ENCODE results near the gene POT1. TPM values are rescaled to one million over a fixed set of nuclear protein-coding genes. Genes with fewer than 3 reads are reported as not detected.
"Not testable (repeated sequence)": the region's sequence is repeated elsewhere in the genome, so short reads cannot be mapped to it uniquely, and the experiment has no call there.

POT1 gene, protein sequence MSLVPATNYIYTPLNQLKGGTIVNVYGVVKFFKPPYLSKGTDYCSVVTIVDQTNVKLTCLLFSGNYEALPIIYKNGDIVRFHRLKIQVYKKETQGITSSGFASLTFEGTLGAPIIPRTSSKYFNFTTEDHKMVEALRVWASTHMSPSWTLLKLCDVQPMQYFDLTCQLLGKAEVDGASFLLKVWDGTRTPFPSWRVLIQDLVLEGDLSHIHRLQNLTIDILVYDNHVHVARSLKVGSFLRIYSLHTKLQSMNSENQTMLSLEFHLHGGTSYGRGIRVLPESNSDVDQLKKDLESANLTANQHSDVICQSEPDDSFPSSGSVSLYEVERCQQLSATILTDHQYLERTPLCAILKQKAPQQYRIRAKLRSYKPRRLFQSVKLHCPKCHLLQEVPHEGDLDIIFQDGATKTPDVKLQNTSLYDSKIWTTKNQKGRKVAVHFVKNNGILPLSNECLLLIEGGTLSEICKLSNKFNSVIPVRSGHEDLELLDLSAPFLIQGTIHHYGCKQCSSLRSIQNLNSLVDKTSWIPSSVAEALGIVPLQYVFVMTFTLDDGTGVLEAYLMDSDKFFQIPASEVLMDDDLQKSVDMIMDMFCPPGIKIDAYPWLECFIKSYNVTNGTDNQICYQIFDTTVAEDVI
- polyA plus RNA-seq (2013, experiment 1 of 2): 16.6 TPM
- 22.4 TPM for polyA plus RNA-seq (2013, experiment 2 of 2)

DNA sequence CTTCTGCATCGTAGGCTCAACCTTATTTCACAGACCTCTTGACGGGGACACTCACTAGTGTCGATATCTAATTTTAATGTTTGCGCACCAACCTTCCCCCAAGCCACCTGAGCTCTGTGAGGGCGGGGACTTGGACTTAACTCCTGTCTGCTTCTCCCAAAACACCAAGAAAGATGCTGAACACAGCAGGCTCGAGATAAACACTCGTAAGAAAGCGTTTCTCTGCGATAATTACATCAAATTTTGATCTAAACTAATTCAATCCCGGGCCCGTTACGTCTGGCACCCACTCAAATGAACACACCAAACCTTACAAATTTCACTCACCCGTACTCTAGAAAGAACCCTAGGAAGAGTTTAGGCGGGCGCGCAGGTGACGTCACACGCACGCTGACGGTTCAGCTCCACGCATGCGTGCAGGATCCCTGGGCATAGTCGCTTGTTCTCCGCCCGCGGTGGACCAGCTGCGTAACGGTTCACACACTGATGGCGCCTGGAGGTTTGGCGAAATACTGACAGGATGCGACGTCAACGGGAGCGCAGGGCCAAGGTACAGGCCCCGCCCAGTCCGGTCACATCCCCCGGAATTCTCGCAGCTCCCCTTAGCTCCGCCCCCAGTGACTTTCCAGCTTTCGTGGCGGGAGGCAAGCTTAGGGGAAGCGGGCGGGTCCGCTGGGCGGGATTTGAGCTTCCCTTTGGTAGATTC is at the start of gene POT1:
POT1 (minus strand) TSS at position 359 of the 706 bp plus-strand sequence. CDS start 32,652 bp downstream, outside the sequence.
- Histone ChIP-seq H3K9ac (ENCODE audit: low read depth, low read length) (peak within 1 kb of the TSS; percentile 76), H3K4me3 (ENCODE audit: low read length) (peak within 1 kb of the TSS; percentile 85), H3K27ac (ENCODE audit: low read depth, low read length) (peak within 1 kb of the TSS; percentile 76), H3K27me3 (ENCODE audit: insufficient read depth, low read length) (no peaks in the 10 kb centered on the region), H3K36me3 (ENCODE audit: insufficient read depth, low read length) (peaks cover 7% of the 10 kb centered on the region; the same call in 1 of the 2 replicates), H3K4me1 (ENCODE audit: insufficient read depth, low read length) (no peaks in the 10 kb centered on the region), H3K9me3 (ENCODE audit: insufficient read depth, low read depth, low read length) (no peaks in the 10 kb centered on the region)
- under 1% methylated on average over 45 of the region's 45 CpGs for WGBS

DNA sequence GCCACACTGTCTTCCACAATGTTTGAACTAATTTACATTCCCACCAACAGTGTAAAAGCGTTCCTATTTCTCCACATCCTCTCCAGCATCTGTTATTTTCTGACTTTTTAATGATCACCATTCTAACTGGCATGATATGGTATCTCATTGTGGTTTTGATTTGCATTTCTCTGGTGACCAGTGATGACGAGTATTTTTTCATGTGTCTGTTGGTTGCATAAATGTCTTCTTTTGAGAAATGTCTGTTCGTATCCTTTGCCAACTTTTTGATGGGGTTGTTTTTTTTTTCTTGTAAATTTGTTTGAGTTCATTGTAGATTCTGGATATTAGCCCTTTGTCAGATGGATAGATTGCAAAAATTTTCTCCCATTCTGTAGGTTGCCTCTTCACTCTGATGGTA is 45.5 kb upstream of the POT1 start:
- H3K36me3 ChIP-seq (ENCODE audit: insufficient read depth, low read length); H3K27ac ChIP-seq (ENCODE audit: low read depth, low read length); H3K27me3 ChIP-seq (ENCODE audit: insufficient read depth, low read length); H3K9me3 ChIP-seq (ENCODE audit: insufficient read depth, low read depth, low read length); H3K4me1 ChIP-seq (ENCODE audit: insufficient read depth, low read length); H3K4me3 ChIP-seq (ENCODE audit: low read length); H3K9ac ChIP-seq (ENCODE audit: low read depth, low read length): not testable (repeated sequence)
- WGBS: 92% methylated on average over 3 of the region's 3 CpGs

DNA sequence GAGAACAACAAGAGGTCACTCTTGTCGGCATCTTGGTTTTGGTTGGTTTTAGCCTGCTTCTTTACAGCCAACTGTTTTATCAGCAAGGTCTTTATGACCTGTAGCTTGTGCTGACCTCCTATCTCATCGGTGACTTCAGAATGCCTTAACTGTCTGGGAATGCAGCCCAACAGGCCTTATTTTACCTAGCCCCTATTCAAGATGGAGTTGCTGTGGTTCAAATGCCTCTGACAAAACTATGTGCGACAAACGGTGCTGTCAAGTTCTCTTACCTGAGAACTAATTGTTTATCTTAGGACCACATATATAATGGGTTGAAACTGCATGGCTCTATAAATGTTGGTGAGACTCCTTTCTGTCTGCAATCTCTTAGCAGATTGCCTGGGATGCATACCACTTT is 35.9 kb upstream of the POT1 start:
- no peak overlapping the region for H3K9ac ChIP-seq (ENCODE audit: low read depth, low read length)
- H3K36me3 ChIP-seq (ENCODE audit: insufficient read depth, low read length): no peaks in the 10 kb centered on the region
- H3K4me3 ChIP-seq (ENCODE audit: low read length): no peak overlapping the region
- WGBS: 97% methylated on average over 4 of the region's 4 CpGs
- no peak overlapping the region for H3K27ac ChIP-seq (ENCODE audit: low read depth, low read length)
- no peaks in the 10 kb centered on the region for H3K27me3 ChIP-seq (ENCODE audit: insufficient read depth, low read length)
- H3K4me1 ChIP-seq (ENCODE audit: insufficient read depth, low read length): peaks cover 8% of the 10 kb centered on the region; the same call in 1 of the 2 replicates
- H3K9me3 ChIP-seq (ENCODE audit: insufficient read depth, low read depth, low read length): no peaks in the 10 kb centered on the region

DNA sequence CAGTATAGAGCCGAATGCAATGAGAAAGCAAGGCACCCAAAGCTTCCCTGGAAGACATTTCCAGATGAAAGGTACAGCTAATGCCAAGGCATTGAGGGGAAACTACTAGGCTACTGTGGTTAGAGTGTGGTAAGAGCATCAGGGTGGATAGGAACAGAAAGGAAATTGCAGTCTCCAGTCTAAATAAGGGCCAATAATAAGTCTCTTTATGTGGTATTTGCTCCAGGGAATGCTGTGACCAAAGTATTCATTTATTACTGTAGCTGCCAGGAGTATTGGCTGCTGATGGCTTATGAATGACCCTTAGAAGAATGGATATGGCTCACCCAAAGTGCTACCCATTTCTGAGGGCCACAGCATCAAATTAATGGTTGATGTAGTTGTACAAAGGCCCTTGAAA is 30.1 kb upstream of the POT1 start:
- 90% methylated on average over 1 of the region's 1 CpG for WGBS
- H3K4me1 ChIP-seq (ENCODE audit: insufficient read depth, low read length): peaks cover 5% of the 10 kb centered on the region; the same call in 1 of the 2 replicates

DNA sequence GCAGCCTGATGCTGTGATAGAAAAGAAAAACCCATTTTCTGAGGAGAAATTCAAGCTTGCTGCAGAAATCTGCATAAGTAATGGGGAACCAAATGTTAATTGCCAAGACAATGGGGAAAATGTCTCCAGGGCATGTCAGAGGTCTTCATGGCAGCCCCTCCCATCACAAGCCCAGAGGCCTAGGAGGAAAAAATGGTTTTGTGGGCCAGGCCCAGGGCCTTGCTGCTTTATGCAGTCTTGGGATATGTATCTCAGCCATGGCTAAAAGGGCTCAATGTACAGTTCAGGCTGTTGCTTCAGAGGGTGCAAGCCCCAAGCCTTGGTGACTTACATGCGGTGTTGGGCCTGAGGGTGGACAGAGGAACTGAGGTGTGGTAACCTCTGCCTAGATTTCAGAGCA is 28.3 kb upstream of the POT1 start:
- H3K4me3 ChIP-seq (ENCODE audit: low read length); H3K4me1 ChIP-seq (ENCODE audit: insufficient read depth, low read length); H3K27me3 ChIP-seq (ENCODE audit: insufficient read depth, low read length); H3K36me3 ChIP-seq (ENCODE audit: insufficient read depth, low read length); H3K9ac ChIP-seq (ENCODE audit: low read depth, low read length); H3K27ac ChIP-seq (ENCODE audit: low read depth, low read length): not testable (repeated sequence)
- 91% methylated on average over 1 of the region's 1 CpG for WGBS
- H3K9me3 ChIP-seq (ENCODE audit: insufficient read depth, low read depth, low read length): peaks cover 15% of the 10 kb centered on the region

More for the DNA sequence above, 30.1 kb upstream of the POT1 start:
- Histone ChIP-seq H3K9me3 (ENCODE audit: insufficient read depth, low read depth, low read length) (peaks cover 15% of the 10 kb centered on the region), H3K9ac (ENCODE audit: low read depth, low read length) (no peak overlapping the region), H3K27ac (ENCODE audit: low read depth, low read length) (no peak overlapping the region), H3K27me3 (ENCODE audit: insufficient read depth, low read length) (no peaks in the 10 kb centered on the region), H3K36me3 (ENCODE audit: insufficient read depth, low read length) (no peaks in the 10 kb centered on the region), H3K4me3 (ENCODE audit: low read length) (no peak overlapping the region)

DNA sequence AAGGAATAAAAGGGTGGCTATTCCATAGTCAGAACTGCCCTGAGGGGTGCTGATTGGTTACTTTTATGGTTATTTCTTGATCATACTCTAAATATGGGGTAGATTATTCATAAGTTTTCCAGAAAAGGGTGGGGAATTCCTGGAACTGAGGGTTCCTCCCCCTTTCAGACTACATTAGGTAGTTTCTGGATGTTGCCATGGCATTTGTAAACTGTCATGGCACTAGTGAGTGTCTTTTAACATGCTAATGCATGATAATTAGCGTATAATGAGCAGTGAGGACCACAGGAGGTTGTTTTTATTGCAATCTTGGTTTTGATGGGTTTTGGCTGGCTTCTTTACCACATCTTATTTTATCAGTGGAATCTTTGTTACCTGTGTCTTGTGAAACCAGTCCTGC is 26.5 kb upstream of the POT1 start:
- WGBS: 85% methylated on average over 1 of the region's 1 CpG
- no peak overlapping the region for H3K9ac ChIP-seq (ENCODE audit: low read depth, low read length)
- H3K4me3 ChIP-seq (ENCODE audit: low read length): no peak overlapping the region
- no peaks in the 10 kb centered on the region for H3K27me3 ChIP-seq (ENCODE audit: insufficient read depth, low read length)
- peaks cover 15% of the 10 kb centered on the region for H3K9me3 ChIP-seq (ENCODE audit: insufficient read depth, low read depth, low read length)
- H3K27ac ChIP-seq (ENCODE audit: low read depth, low read length): no peak overlapping the region
- H3K4me1 ChIP-seq (ENCODE audit: insufficient read depth, low read length): no peaks in the 10 kb centered on the region
- no peaks in the 10 kb centered on the region for H3K36me3 ChIP-seq (ENCODE audit: insufficient read depth, low read length)

DNA sequence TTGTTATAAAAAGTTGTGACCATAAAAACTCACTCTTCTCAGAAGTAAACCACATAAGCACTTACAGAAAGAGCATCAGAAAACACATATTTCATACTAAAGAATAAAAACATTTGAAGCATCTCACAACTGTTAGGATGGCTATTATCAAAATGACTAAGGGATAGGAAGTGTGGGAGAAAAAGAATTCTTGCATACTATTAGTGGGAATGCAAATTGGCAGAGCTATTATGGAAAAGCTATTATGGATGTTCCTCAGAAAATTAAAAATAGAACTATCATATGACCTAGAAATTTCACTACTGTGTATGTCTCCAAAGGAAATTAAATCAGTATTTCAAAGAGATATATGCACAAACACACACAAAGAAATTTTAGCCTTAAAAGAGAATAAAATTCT is 25.2 kb upstream of the POT1 start:
- no peaks in the 10 kb centered on the region for H3K4me1 ChIP-seq (ENCODE audit: insufficient read depth, low read length)
- H3K27ac ChIP-seq (ENCODE audit: low read depth, low read length): no peak overlapping the region
- peaks cover 15% of the 10 kb centered on the region for H3K9me3 ChIP-seq (ENCODE audit: insufficient read depth, low read depth, low read length)
- no peaks in the 10 kb centered on the region for H3K36me3 ChIP-seq (ENCODE audit: insufficient read depth, low read length)
- no peak overlapping the region for H3K9ac ChIP-seq (ENCODE audit: low read depth, low read length)
- no peaks in the 10 kb centered on the region for H3K27me3 ChIP-seq (ENCODE audit: insufficient read depth, low read length)
- H3K4me3 ChIP-seq (ENCODE audit: low read length): no peak overlapping the region

DNA sequence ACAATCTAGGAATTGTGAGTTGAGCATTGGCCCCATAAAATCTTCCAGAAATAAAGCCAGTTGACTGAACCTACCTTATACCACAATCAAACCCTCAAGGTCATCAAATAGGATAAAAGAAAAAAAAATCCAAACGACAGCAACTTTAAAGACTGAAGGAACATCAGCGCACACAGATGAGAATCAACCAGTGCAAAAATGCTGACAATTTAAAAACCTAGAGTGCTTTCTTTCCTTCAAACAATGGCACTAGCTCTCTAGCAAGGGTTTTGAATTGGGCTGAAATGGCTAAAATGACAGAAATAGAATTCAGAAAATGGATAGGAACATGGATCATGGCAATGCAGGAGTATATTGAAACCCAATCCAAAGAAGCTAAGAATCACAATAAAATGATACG is 16.1 kb upstream of the POT1 start:
- H3K36me3 ChIP-seq (ENCODE audit: insufficient read depth, low read length): no peaks in the 10 kb centered on the region
- H3K9me3 ChIP-seq (ENCODE audit: insufficient read depth, low read depth, low read length): no peaks in the 10 kb centered on the region
- WGBS: 88% methylated on average over 2 of the region's 3 CpGs
- H3K27me3 ChIP-seq (ENCODE audit: insufficient read depth, low read length): no peaks in the 10 kb centered on the region
- H3K4me1 ChIP-seq (ENCODE audit: insufficient read depth, low read length): no peaks in the 10 kb centered on the region
- no peak overlapping the region for H3K4me3 ChIP-seq (ENCODE audit: low read length)
- H3K9ac ChIP-seq (ENCODE audit: low read depth, low read length): no peak overlapping the region
- H3K27ac ChIP-seq (ENCODE audit: low read depth, low read length): no peak overlapping the region

DNA sequence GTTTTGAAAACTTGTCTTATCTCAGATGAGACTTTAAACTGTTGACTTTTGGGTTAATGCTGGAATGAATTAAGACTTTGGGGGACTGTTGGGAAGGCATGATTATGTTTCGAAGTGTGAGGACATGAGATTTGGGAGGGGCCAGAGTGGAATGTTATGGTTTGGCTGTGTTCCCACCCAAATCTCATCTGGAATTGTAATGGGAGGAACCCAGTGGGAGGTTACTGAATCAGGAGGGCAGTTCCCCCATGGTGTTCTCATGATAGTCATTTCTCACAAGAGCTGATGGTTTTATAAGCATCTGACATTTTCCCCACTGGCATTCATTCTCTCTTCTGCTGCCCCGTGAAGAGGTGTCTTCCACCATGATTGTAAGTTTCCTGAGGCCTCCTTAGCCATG is 13.8 kb upstream of the POT1 start:
- no peaks in the 10 kb centered on the region for H3K36me3 ChIP-seq (ENCODE audit: insufficient read depth, low read length)
- WGBS: 90% methylated on average over 2 of the region's 2 CpGs

DNA sequence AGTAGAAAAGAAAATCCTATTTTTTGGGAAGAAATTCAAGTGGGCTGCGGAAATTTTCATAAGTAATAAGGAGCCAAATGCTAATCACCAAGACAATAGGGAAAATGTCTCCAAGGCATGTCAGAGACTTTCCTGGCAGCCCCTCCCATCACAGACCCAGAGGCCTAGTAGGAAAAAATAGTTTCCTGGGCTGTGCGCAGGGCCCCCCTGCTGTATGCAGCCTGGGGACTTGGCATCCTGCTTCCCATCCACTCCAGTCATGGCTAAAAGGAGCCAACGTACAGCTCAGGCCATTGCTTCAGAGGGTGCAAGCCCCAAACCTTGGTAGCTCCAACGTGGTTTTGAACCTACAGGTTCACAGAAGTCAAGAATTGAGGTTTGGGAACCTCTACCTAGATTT is 12.8 kb upstream of the POT1 start:
- WGBS: 87% methylated on average over 4 of the region's 4 CpGs
- H3K4me3 ChIP-seq (ENCODE audit: low read length): no peak overlapping the region
- H3K9me3 ChIP-seq (ENCODE audit: insufficient read depth, low read depth, low read length): no peaks in the 10 kb centered on the region
- H3K36me3 ChIP-seq (ENCODE audit: insufficient read depth, low read length): no peaks in the 10 kb centered on the region
- no peaks in the 10 kb centered on the region for H3K27me3 ChIP-seq (ENCODE audit: insufficient read depth, low read length)
- no peak overlapping the region for H3K27ac ChIP-seq (ENCODE audit: low read depth, low read length)
- H3K4me1 ChIP-seq (ENCODE audit: insufficient read depth, low read length): no peaks in the 10 kb centered on the region
- no peak overlapping the region for H3K9ac ChIP-seq (ENCODE audit: low read depth, low read length)

More for the DNA sequence above, 13.8 kb upstream of the POT1 start:
- Histone ChIP-seq H3K4me1 (ENCODE audit: insufficient read depth, low read length) (no peaks in the 10 kb centered on the region), H3K4me3 (ENCODE audit: low read length) (no peak overlapping the region), H3K27me3 (ENCODE audit: insufficient read depth, low read length) (no peaks in the 10 kb centered on the region), H3K9ac (ENCODE audit: low read depth, low read length) (no peak overlapping the region), H3K27ac (ENCODE audit: low read depth, low read length) (no peak overlapping the region), H3K9me3 (ENCODE audit: insufficient read depth, low read depth, low read length) (no peaks in the 10 kb centered on the region)

DNA sequence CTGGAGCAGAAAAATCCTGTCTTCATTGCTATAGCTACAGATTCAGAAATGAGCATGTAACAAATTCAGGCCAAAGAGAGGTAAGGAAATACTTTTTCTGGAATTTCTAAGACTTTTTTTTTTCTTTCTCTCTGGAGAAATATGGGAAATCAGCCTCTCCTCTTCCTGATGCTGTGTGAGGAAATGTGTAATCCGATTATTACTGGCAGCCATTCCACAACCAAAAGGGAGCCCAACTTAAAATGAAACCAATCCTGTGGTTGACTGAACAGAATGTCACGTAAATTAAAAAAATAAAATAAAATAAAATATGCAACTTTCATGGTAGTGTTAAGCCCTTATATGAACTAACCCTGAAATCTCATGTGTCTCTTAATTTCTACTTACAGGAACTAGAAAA is 10.7 kb upstream of the POT1 start:
- H3K27ac ChIP-seq (ENCODE audit: low read depth, low read length): no peak overlapping the region
- H3K27me3 ChIP-seq (ENCODE audit: insufficient read depth, low read length): no peaks in the 10 kb centered on the region
- no CpG with 5 or more reads among the region's 2 CpGs for WGBS
- H3K9me3 ChIP-seq (ENCODE audit: insufficient read depth, low read depth, low read length): no peaks in the 10 kb centered on the region
- H3K4me1 ChIP-seq (ENCODE audit: insufficient read depth, low read length): no peaks in the 10 kb centered on the region
- H3K4me3 ChIP-seq (ENCODE audit: low read length): no peak overlapping the region
- no peak overlapping the region for H3K9ac ChIP-seq (ENCODE audit: low read depth, low read length)
- no peaks in the 10 kb centered on the region for H3K36me3 ChIP-seq (ENCODE audit: insufficient read depth, low read length)

Measured in HUES64 (cell line).